ENCODE measurements around the gene EFCAB7.

EFCAB7 gene

DNA sequence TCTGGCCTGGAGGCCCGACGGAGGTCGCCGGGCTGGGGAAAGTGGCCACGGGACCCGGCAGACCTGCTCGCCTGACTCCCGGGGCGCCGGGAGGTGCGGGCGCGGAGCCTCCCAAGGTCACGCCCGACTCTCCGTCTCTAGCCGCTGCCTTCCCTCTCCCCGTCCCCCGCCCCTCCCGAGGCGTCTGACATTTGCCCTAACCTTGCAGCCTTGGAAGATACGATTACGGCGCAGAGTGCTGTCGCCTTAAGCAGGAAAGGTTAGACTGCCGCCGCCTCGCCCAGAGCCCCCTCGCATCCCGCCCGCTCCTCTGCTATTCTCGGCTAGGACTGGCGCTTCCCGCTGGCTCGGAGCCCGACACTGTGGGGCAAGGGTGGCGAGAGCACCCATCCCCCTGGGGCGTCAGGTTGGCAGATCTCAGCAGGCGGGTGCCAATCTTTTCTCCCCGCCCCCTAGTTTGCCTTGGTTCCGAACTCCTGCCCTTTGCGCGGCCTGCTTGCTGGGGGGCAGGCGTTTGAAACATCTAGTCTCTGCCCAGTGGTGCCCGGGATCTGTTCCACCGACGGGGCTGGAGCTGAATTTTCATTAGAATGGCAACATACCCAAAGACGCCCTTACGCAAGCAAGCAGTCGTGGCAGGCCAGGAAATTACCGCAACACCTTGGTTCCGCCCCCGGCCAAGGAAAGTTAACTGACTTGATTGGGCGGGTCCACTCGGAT lies 70.7 kb downstream of the EFCAB7 start (continued):
- TF ChIP-seq ZNF121 (tag by site-specific recombination; IDR thresholded peaks at IDR 0.05), result no peak
- TF ChIP-seq ZIC2 (tag by site-specific recombination; IDR thresholded peaks at IDR 0.05), result peak; percentile 71
- TF ChIP-seq, protein P1, sequence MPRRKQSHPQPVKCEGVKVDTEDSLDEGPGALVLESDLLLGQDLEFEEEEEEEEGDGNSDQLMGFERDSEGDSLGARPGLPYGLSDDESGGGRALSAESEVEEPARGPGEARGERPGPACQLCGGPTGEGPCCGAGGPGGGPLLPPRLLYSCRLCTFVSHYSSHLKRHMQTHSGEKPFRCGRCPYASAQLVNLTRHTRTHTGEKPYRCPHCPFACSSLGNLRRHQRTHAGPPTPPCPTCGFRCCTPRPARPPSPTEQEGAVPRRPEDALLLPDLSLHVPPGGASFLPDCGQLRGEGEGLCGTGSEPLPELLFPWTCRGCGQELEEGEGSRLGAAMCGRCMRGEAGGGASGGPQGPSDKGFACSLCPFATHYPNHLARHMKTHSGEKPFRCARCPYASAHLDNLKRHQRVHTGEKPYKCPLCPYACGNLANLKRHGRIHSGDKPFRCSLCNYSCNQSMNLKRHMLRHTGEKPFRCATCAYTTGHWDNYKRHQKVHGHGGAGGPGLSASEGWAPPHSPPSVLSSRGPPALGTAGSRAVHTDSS (tag by site-specific recombination; IDR thresholded peaks at IDR 0.05), result no peak
- TF ChIP-seq, protein P2, sequence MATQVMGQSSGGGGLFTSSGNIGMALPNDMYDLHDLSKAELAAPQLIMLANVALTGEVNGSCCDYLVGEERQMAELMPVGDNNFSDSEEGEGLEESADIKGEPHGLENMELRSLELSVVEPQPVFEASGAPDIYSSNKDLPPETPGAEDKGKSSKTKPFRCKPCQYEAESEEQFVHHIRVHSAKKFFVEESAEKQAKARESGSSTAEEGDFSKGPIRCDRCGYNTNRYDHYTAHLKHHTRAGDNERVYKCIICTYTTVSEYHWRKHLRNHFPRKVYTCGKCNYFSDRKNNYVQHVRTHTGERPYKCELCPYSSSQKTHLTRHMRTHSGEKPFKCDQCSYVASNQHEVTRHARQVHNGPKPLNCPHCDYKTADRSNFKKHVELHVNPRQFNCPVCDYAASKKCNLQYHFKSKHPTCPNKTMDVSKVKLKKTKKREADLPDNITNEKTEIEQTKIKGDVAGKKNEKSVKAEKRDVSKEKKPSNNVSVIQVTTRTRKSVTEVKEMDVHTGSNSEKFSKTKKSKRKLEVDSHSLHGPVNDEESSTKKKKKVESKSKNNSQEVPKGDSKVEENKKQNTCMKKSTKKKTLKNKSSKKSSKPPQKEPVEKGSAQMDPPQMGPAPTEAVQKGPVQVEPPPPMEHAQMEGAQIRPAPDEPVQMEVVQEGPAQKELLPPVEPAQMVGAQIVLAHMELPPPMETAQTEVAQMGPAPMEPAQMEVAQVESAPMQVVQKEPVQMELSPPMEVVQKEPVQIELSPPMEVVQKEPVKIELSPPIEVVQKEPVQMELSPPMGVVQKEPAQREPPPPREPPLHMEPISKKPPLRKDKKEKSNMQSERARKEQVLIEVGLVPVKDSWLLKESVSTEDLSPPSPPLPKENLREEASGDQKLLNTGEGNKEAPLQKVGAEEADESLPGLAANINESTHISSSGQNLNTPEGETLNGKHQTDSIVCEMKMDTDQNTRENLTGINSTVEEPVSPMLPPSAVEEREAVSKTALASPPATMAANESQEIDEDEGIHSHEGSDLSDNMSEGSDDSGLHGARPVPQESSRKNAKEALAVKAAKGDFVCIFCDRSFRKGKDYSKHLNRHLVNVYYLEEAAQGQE (tag by site-specific recombination; IDR thresholded peaks at IDR 0.05), result 0 out of 2 replicates have a peak, but pooled peaks have one; percentile 14
- TF ChIP-seq, protein P3, sequence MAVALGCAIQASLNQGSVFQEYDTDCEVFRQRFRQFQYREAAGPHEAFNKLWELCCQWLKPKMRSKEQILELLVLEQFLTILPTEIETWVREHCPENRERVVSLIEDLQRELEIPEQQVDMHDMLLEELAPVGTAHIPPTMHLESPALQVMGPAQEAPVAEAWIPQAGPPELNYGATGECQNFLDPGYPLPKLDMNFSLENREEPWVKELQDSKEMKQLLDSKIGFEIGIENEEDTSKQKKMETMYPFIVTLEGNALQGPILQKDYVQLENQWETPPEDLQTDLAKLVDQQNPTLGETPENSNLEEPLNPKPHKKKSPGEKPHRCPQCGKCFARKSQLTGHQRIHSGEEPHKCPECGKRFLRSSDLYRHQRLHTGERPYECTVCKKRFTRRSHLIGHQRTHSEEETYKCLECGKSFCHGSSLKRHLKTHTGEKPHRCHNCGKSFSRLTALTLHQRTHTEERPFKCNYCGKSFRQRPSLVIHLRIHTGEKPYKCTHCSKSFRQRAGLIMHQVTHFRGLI (tag by site-specific recombination; IDR thresholded peaks at IDR 0.05), result peak; percentile 37; the same call in 1 of the 2 replicates
- TF ChIP-seq ZNF423 (tag by site-specific recombination; IDR thresholded peaks at IDR 0.05), result peak; percentile 96
- no peak for TF ChIP-seq ZNF138 (tag by site-specific recombination; IDR thresholded peaks at IDR 0.05; ENCODE audit: borderline replicate concordance)
- TF ChIP-seq ZNF266 (tag by site-specific recombination; IDR thresholded peaks at IDR 0.05; ENCODE audit: low read depth), result no peak
- TF ChIP-seq ZBTB8A (tag by site-specific recombination; IDR thresholded peaks at IDR 0.05), result peak; percentile 54
- TF ChIP-seq SP3 (tag by site-specific recombination; IDR thresholded peaks at IDR 0.05), result peak; percentile 62
- TF ChIP-seq ZNF140 (tag by site-specific recombination; IDR thresholded peaks at IDR 0.05), result no peak
- TF ChIP-seq, protein P4, sequence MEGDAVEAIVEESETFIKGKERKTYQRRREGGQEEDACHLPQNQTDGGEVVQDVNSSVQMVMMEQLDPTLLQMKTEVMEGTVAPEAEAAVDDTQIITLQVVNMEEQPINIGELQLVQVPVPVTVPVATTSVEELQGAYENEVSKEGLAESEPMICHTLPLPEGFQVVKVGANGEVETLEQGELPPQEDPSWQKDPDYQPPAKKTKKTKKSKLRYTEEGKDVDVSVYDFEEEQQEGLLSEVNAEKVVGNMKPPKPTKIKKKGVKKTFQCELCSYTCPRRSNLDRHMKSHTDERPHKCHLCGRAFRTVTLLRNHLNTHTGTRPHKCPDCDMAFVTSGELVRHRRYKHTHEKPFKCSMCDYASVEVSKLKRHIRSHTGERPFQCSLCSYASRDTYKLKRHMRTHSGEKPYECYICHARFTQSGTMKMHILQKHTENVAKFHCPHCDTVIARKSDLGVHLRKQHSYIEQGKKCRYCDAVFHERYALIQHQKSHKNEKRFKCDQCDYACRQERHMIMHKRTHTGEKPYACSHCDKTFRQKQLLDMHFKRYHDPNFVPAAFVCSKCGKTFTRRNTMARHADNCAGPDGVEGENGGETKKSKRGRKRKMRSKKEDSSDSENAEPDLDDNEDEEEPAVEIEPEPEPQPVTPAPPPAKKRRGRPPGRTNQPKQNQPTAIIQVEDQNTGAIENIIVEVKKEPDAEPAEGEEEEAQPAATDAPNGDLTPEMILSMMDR (tag by site-specific recombination; IDR thresholded peaks at IDR 0.05), result no peak
- TF ChIP-seq ZXDB (tag by site-specific recombination; IDR thresholded peaks at IDR 0.05), result 0 out of 2 replicates have a peak, but pooled peaks have one; percentile 31
- TF ChIP-seq, protein P5, sequence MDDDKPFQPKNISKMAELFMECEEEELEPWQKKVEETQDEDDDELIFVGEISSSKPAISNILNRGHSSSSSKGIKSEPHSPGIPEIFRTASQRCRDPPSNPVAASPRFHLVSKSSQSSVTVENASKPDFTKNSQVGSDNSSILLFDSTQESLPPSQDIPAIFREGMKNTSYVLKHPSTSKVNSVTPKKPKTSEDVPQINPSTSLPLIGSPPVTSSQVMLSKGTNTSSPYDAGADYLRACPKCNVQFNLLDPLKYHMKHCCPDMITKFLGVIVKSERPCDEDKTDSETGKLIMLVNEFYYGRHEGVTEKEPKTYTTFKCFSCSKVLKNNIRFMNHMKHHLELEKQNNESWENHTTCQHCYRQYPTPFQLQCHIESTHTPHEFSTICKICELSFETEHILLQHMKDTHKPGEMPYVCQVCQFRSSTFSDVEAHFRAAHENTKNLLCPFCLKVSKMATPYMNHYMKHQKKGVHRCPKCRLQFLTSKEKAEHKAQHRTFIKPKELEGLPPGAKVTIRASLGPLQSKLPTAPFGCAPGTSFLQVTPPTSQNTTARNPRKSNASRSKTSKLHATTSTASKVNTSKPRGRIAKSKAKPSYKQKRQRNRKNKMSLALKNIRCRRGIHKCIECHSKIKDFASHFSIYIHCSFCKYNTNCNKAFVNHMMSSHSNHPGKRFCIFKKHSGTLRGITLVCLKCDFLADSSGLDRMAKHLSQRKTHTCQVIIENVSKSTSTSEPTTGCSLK (tag by site-specific recombination; IDR thresholded peaks at IDR 0.05), result no peak
- TF ChIP-seq, protein P6, sequence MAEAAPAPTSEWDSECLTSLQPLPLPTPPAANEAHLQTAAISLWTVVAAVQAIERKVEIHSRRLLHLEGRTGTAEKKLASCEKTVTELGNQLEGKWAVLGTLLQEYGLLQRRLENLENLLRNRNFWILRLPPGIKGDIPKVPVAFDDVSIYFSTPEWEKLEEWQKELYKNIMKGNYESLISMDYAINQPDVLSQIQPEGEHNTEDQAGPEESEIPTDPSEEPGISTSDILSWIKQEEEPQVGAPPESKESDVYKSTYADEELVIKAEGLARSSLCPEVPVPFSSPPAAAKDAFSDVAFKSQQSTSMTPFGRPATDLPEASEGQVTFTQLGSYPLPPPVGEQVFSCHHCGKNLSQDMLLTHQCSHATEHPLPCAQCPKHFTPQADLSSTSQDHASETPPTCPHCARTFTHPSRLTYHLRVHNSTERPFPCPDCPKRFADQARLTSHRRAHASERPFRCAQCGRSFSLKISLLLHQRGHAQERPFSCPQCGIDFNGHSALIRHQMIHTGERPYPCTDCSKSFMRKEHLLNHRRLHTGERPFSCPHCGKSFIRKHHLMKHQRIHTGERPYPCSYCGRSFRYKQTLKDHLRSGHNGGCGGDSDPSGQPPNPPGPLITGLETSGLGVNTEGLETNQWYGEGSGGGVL (tag by site-specific recombination; IDR thresholded peaks at IDR 0.05), result no peak
- peak; percentile 9; the same call in 1 of the 2 replicates for TF ChIP-seq SP7 (tag by site-specific recombination; IDR thresholded peaks at IDR 0.05)
- no peak for TF ChIP-seq ZNF76 (tag by site-specific recombination; IDR thresholded peaks at IDR 0.05; ENCODE audit: borderline replicate concordance, low read depth)
- TF ChIP-seq ZNF777 (tag by site-specific recombination; IDR thresholded peaks at IDR 0.05; ENCODE audit: borderline replicate concordance), result peak; percentile 56
- TF ChIP-seq ZNF169 (tag by site-specific recombination; IDR thresholded peaks at IDR 0.05), result no peak
- TF ChIP-seq ZNF701 (tag by site-specific recombination; IDR thresholded peaks at IDR 0.05), result no peak
- TF ChIP-seq ZNF555 (tag by site-specific recombination; conservative IDR thresholded peaks at IDR 0.05), result no peak
- peak; percentile 15; the same call in 1 of the 2 replicates for TF ChIP-seq ZBTB48 (tag by site-specific recombination; IDR thresholded peaks at IDR 0.05)
- no peak for TF ChIP-seq ZNF16 (tag by site-specific recombination; IDR thresholded peaks at IDR 0.05; ENCODE audit: low read depth)
- TF ChIP-seq BCL11A (tag by site-specific recombination; IDR thresholded peaks at IDR 0.05; ENCODE audit: low read depth), result 0 out of 2 replicates have a peak, but pooled peaks have one; percentile 45
- TF ChIP-seq ZNF175 (tag by site-specific recombination; IDR thresholded peaks at IDR 0.05), result no peak
- TF ChIP-seq, protein P7, sequence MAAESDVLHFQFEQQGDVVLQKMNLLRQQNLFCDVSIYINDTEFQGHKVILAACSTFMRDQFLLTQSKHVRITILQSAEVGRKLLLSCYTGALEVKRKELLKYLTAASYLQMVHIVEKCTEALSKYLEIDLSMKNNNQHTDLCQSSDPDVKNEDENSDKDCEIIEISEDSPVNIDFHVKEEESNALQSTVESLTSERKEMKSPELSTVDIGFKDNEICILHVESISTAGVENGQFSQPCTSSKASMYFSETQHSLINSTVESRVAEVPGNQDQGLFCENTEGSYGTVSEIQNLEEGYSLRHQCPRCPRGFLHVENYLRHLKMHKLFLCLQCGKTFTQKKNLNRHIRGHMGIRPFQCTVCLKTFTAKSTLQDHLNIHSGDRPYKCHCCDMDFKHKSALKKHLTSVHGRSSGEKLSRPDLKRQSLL (tag by site-specific recombination; IDR thresholded peaks at IDR 0.05), result no peak
